ENCODE data around the gene GID8. TPM values are rescaled to one million over a fixed set of nuclear protein-coding genes. Genes with fewer than 3 reads are reported as not detected.
A peak's percentile ranks its signal among the peaks of the same experiment; 100 is the strongest.

Gene GID8
- total and polyA plus RNA-seq, 9 of the 15 experiments (the other 6 are each of a cell fraction or from before 2014, with no cell fraction given): 7.5 to 31.6 (median 22.2) TPM

DNA sequence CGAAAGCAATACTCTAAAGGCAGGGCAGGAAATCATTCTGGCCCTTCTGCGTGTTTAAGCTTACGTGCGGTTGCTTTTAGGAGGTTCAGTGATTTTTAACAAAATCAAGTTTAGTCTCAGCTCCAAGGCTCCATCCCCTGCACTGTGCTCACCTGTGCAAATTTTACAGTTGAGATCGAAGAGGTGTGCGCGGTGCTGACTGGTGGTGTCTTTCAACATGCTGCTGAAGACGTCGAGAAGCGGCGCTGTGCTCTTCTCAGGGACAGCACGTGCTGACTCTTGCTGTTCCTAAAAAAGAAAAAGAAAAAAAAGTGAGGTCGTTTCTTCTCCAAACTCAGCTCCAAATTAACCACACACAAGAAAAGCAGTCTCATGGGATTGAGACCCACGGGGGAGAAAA is 43.7 kb upstream of the GID8 start (continued):
- no peak for TF ChIP-seq ZNF398 (CRISPR knock-in tag; IDR thresholded peaks at IDR 0.05)

GRCh38 chr20:62895539-62895938 is 42.4 kb upstream of the GID8 start:
- Histone ChIP-seq H3K9me3 (replicated peaks; ENCODE audit: control insufficient read depth, insufficient read depth, low read depth, low read length) (no peaks in the 10 kb centered on the region), H3K27me3 (ENCODE audit: control insufficient read depth in 2 of 2, insufficient read depth in 2 of 2, low read length in 2 of 2) (no peaks in the 10 kb centered on the region), H3K9me1 (ENCODE audit: control insufficient read depth, insufficient read depth, low read length) (no peaks in the 10 kb centered on the region), H3K9ac (ENCODE audit: insufficient read depth in 1 of 2, low read depth in 2 of 2, low read length in 2 of 2) (0 out of 4 replicates have a peak overlapping the region, but pooled peaks of 1 of the 2 experiments have one; percentile 37), H3K27ac (ENCODE audit: extremely low read depth, low read depth, low read length) (no peak overlapping the region), H3K36me3 (ENCODE audit: control insufficient read depth, insufficient read depth, low read length) (peaks cover 71% of the 10 kb centered on the region), H2AFZ (ENCODE audit: low read depth, low read length) (no peak overlapping the region), H3K4me2 (ENCODE audit: insufficient read depth, low read length) (no peak overlapping the region), H4K20me1 (replicated peaks; ENCODE audit: control insufficient read depth, insufficient read depth, low read length) (peaks cover 7% of the 10 kb centered on the region; the same call in 1 of the 2 replicates), H3K4me3 (no peak overlapping the region), H3K79me2 (ENCODE audit: control insufficient read depth, insufficient read depth, low read length) (0 out of 3 replicates have a peak, but pooled peaks cover 3% of the 10 kb centered on the region), H3K4me1 (replicated peaks in 1 of 2; ENCODE audit: control insufficient read depth in 2 of 2, insufficient read depth in 2 of 2, low read length in 2 of 2) (peaks cover 3 to 10% of the 10 kb centered on the region in 2 experiments)
- no peak for ATAC-seq
- BruUV-seq (replicated peaks): no TSS peak
- in situ Hi-C loops (cut with MboI): no loop called here
- TF ChIP-seq GATA2 (CRISPR knock-in tag; IDR thresholded peaks at IDR 0.05): no peak
- no peak for TF ChIP-seq TAL1 (IDR thresholded peaks at IDR 0.05)
- no peak for TF ChIP-seq PTBP1 (IDR thresholded peaks at IDR 0.05; ENCODE audit: low read depth, low read length)
- TF ChIP-seq CEBPG (CRISPR knock-in tag; IDR thresholded peaks at IDR 0.05): no peak
- no peak for TF ChIP-seq CEBPG (tag; conservative IDR thresholded peaks at IDR 0.05 in 1 of 2, IDR thresholded peaks at IDR 0.05 in 1 of 2)
- TF ChIP-seq ETV6 (IDR thresholded peaks at IDR 0.05; ENCODE audit: borderline replicate concordance in 1 of 2, low read depth in 2 of 2, low read length in 1 of 2): no peak
- TF ChIP-seq ETV6 (CRISPR knock-in tag; IDR thresholded peaks at IDR 0.05; ENCODE audit: borderline replicate concordance): no peak
- CTCF ChIA-PET (ENCODE audit: low intra/inter-chr PET ratio): no interaction called here
- intact Hi-C loops (cut with micrococcal nuclease): no loop called here
- no peak for FAIRE-seq
- no peak for DNase-seq (ENCODE audit: extremely low read depth in 1 of 4, low spot score in 3 of 4)
- WGBS (ENCODE audit: insufficient coverage, low coverage, missing lambda C conversion rate): 94% methylated on average over 9 of the region's 9 CpGs
- POLR2A ChIA-PET: interaction anchor here (0.6 kb wide), 1 partner anchor 126 kb away, joined by 3 read pairs; no protein-coding TSS in a partner anchor
